ENCODE data around the gene IGSF3. TPM values are rescaled to one million over a fixed set of nuclear protein-coding genes. Genes with fewer than 3 reads are reported as not detected.
A peak's percentile ranks its signal among the peaks of the same experiment; 100 is the strongest.
"Not testable (repeated sequence)": the region's sequence is repeated elsewhere in the genome, so short reads cannot be mapped to it uniquely, and the experiment has no call there.

The IGSF3 gene
- total RNA-seq, 1 donor from 2014 or later, result 15.8 TPM

GRCh38 chr1:116643281-116643751 lies 24.2 kb downstream of the IGSF3 start:
- ATAC-seq; intact Hi-C loops (cut with DNase I); DNase-seq (ENCODE audit: missing footprints): not testable (repeated sequence)

- ATAC-seq; DNase-seq (ENCODE audit: missing footprints); intact Hi-C loops (cut with DNase I): not testable (repeated sequence)
These were observed 24.9 kb downstream of the IGSF3 start for GRCh38 chr1:116642311-116643280.

- ATAC-seq; intact Hi-C loops (cut with DNase I); DNase-seq (ENCODE audit: missing footprints): not testable (repeated sequence)
These were observed 29.9 kb downstream of the IGSF3 start for GRCh38 chr1:116637583-116637982.

GRCh38 chr1:116636584-116636983 lies 30.9 kb downstream of the IGSF3 start:
- intact Hi-C loops (cut with DNase I); ATAC-seq; DNase-seq (ENCODE audit: missing footprints): not testable (repeated sequence)

- ATAC-seq; intact Hi-C loops (cut with DNase I): not testable (repeated sequence)
These were observed 33.1 kb downstream of the IGSF3 start for GRCh38 chr1:116634386-116634785.

GRCh38 chr1:116631996-116632925 lies 35.3 kb downstream of the IGSF3 start:
- ATAC-seq; DNase-seq (ENCODE audit: missing footprints); intact Hi-C loops (cut with DNase I): not testable (repeated sequence)

More at GRCh38 chr1:116634386-116634785, 33.1 kb downstream of the IGSF3 start:
- DNase-seq (ENCODE audit: missing footprints), result not testable (repeated sequence)

GRCh38 chr1:116631554-116631953 lies 36.0 kb downstream of the IGSF3 start:
- ATAC-seq; intact Hi-C loops (cut with DNase I); DNase-seq (ENCODE audit: missing footprints): not testable (repeated sequence)

- ATAC-seq; intact Hi-C loops (cut with DNase I); DNase-seq (ENCODE audit: missing footprints): not testable (repeated sequence)
These were observed 37.5 kb downstream of the IGSF3 start for GRCh38 chr1:116630057-116630456.

- intact Hi-C loops (cut with DNase I); ATAC-seq; DNase-seq (ENCODE audit: missing footprints): not testable (repeated sequence)
These were observed 38.1 kb downstream of the IGSF3 start for GRCh38 chr1:116629441-116629840.

GRCh38 chr1:116628448-116628847 lies 39.1 kb downstream of the IGSF3 start:
- ATAC-seq (no peak), DNase-seq (ENCODE audit: missing footprints) (no peak)
- intact Hi-C loops (cut with DNase I), result no loop called here

GRCh38 chr1:116627357-116627756 lies 40.2 kb downstream of the IGSF3 start:
- intact Hi-C loops (cut with DNase I); ATAC-seq: not testable (repeated sequence)
- peak; percentile 74 for DNase-seq (ENCODE audit: missing footprints)

- DNase-seq (ENCODE audit: missing footprints); ATAC-seq; intact Hi-C loops (cut with DNase I): not testable (repeated sequence)
These were observed 40.6 kb downstream of the IGSF3 start for GRCh38 chr1:116626915-116627314.

- ATAC-seq; intact Hi-C loops (cut with DNase I); DNase-seq (ENCODE audit: missing footprints): not testable (repeated sequence)
These were observed 42.4 kb downstream of the IGSF3 start for GRCh38 chr1:116625155-116625554.

- ATAC-seq (no peak), DNase-seq (ENCODE audit: missing footprints) (no peak)
- intact Hi-C loops (cut with DNase I), result no loop called here
These were observed 43.5 kb downstream of the IGSF3 start for GRCh38 chr1:116624040-116624439.

GRCh38 chr1:116622496-116622895 lies 45.0 kb downstream of the IGSF3 start:
- intact Hi-C loops (cut with DNase I); DNase-seq (ENCODE audit: missing footprints); ATAC-seq: not testable (repeated sequence)

GRCh38 chr1:116621756-116622155 lies 45.8 kb downstream of the IGSF3 start:
- DNase-seq (ENCODE audit: missing footprints); intact Hi-C loops (cut with DNase I); ATAC-seq: not testable (repeated sequence)

- intact Hi-C loops (cut with DNase I); ATAC-seq; DNase-seq (ENCODE audit: missing footprints): not testable (repeated sequence)
These were observed 47.1 kb downstream of the IGSF3 start for GRCh38 chr1:116620392-116620791.

GRCh38 chr1:116619106-116619505 lies 48.4 kb downstream of the IGSF3 start:
- DNase-seq (ENCODE audit: missing footprints); intact Hi-C loops (cut with DNase I); ATAC-seq: not testable (repeated sequence)

All from Right ventricle myocardium inferior (tissue), 1 donor.